ENCODE data around the gene PTH2R.

PTH2R gene

GRCh38 chr2:208406474-208407451 lies at the start of gene PTH2R:
Gene PTH2R (plus strand): TSS chr2:208406792. CDS start chr2:208407044, 252 bp downstream.
- no peaks in the 10 kb centered on the region for H3K36me3 Mint-ChIP-seq
- no peak within 1 kb of the TSS for H3K27ac Mint-ChIP-seq
- ATAC-seq (peak; percentile 32), DNase-seq (ENCODE audit: low spot score in 2 of 2) (no peak)
- no peaks in the 10 kb centered on the region for H3K9me3 Mint-ChIP-seq
- H3K4me3 Mint-ChIP-seq = no peak within 1 kb of the TSS
- H3K4me1 Mint-ChIP-seq = no peaks in the 10 kb centered on the region

DNA sequence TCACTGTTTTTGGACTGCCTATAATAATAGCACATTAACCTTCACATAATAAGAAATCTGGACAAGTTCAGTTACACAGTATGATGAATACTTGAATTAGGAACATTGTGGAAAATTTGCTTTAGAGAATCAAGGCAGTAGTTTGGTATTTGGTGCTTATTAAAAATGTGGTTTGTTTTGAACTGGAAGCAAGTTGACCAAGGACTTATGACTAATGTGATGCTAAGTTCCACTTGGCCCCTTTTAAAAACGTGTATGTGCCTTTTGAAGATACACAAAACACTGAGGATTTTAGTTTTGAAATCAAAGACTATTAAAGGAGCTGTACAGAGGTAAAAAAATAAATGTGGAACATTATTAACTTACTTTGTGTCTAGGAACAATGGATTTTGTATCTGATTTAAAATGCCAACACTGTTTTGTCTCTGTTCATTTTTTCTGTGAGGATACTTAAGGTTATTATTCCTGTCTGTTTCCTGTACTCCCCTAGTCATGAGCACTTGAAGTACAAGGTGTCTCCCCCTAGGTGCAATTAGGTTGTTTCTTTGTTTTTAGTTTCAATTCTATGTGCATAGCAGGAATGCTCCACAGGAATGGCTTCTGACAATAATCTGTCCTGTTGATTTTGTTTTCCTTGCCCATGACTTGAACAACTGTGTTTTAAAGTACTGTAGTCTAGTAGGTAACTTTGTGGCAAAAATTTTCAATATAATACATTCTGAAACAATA lies 49.6 kb upstream of the PTH2R start:
- no peak overlapping the region for H3K4me3 Mint-ChIP-seq
- H3K36me3 Mint-ChIP-seq = peaks cover 53% of the 10 kb centered on the region
- DNase-seq (ENCODE audit: low spot score in 2 of 2) (no peak), ATAC-seq (no peak)
- peak overlapping the region; percentile 78 for H3K27ac Mint-ChIP-seq
- H3K4me1 Mint-ChIP-seq = no peaks in the 10 kb centered on the region
- no peaks in the 10 kb centered on the region for H3K9me3 Mint-ChIP-seq

- DNase-seq (ENCODE audit: low spot score in 2 of 2) (no peak), ATAC-seq (no peak)
- H3K36me3 Mint-ChIP-seq = peaks cover 36% of the 10 kb centered on the region
- H3K27ac Mint-ChIP-seq = peak overlapping the region; percentile 32
- H3K4me1 Mint-ChIP-seq = peaks cover 7% of the 10 kb centered on the region
- no peaks in the 10 kb centered on the region for H3K9me3 Mint-ChIP-seq
- H3K4me3 Mint-ChIP-seq = no peak overlapping the region
Measured at GRCh38 chr2:208358758-208359631, 47.6 kb upstream of the PTH2R start.

DNA sequence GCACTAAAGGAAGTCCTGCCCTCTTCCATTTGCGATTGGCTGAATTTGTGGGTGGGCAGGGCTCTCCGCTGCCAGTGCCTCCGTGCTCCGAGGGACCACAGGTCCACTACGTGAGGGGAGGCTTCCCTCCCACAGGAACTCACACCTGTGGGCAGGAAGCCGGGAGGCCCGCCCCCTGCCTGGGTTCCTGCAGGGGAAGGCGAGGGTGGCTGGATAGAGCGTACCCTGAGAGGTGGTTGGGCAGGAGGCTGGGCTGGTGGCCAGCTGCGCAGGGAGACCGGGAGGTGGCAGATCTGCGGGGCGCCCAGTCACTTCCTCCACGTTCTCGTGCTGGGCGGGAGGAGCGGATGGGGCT lies 47.0 kb upstream of the PTH2R start:
- ATAC-seq = peak; percentile 40

GRCh38 chr2:208360259-208361076 lies 46.1 kb upstream of the PTH2R start:
- DNase-seq (ENCODE audit: low spot score in 2 of 2) (no peak), ATAC-seq (peak; percentile 31)
- peaks cover 4% of the 10 kb centered on the region for H3K9me3 Mint-ChIP-seq
- peaks cover 21% of the 10 kb centered on the region for H3K36me3 Mint-ChIP-seq
- peaks cover 11% of the 10 kb centered on the region for H3K4me1 Mint-ChIP-seq
- no peak overlapping the region for H3K27ac Mint-ChIP-seq
- no peak overlapping the region for H3K4me3 Mint-ChIP-seq

More for the DNA sequence above, 47.0 kb upstream of the PTH2R start:
- H3K4me3 Mint-ChIP-seq = no peak overlapping the region
- H3K27ac Mint-ChIP-seq = peak overlapping the region; percentile 32
- H3K9me3 Mint-ChIP-seq = no peaks in the 10 kb centered on the region
- H3K4me1 Mint-ChIP-seq = peaks cover 11% of the 10 kb centered on the region
- no peak for DNase-seq (ENCODE audit: low spot score in 2 of 2)
- H3K36me3 Mint-ChIP-seq = peaks cover 30% of the 10 kb centered on the region

DNA sequence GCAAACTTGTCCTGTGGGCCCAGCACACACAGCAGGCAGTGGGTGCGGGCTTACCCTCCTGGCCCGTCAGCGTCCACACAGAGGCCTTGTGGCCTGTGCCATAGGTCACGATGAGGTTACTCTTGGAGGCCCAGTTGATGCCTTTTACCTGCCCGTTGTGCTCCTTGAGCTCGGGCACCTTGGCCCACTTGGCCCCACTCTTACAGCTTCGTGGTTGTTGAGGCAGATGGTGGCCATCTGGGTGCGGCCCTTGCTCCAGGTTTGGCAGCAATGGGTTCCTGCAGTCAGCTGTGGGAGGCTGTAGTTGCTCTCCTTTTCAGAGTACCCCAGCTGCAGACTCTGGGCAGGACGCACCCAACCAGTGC lies 45.5 kb upstream of the PTH2R start:
- Mint-ChIP-seq H3K4me3 (no peak overlapping the region), H3K36me3 (peaks cover 15% of the 10 kb centered on the region), H3K9me3 (peaks cover 6% of the 10 kb centered on the region)

GRCh38 chr2:208363485-208363884 lies 43.1 kb upstream of the PTH2R start:
- Mint-ChIP-seq H3K27ac (no peak overlapping the region), H3K4me3 (no peak overlapping the region), H3K4me1 (peaks cover 11% of the 10 kb centered on the region), H3K9me3 (peaks cover 7% of the 10 kb centered on the region), H3K36me3 (no peaks in the 10 kb centered on the region)
- DNase-seq (ENCODE audit: low spot score in 2 of 2) (no peak), ATAC-seq (peak; percentile 77)

More for the DNA sequence above, 45.5 kb upstream of the PTH2R start:
- Mint-ChIP-seq H3K4me1 (peaks cover 11% of the 10 kb centered on the region), H3K27ac (no peak overlapping the region)
- ATAC-seq (no peak), DNase-seq (ENCODE audit: low spot score in 2 of 2) (no peak)

DNA sequence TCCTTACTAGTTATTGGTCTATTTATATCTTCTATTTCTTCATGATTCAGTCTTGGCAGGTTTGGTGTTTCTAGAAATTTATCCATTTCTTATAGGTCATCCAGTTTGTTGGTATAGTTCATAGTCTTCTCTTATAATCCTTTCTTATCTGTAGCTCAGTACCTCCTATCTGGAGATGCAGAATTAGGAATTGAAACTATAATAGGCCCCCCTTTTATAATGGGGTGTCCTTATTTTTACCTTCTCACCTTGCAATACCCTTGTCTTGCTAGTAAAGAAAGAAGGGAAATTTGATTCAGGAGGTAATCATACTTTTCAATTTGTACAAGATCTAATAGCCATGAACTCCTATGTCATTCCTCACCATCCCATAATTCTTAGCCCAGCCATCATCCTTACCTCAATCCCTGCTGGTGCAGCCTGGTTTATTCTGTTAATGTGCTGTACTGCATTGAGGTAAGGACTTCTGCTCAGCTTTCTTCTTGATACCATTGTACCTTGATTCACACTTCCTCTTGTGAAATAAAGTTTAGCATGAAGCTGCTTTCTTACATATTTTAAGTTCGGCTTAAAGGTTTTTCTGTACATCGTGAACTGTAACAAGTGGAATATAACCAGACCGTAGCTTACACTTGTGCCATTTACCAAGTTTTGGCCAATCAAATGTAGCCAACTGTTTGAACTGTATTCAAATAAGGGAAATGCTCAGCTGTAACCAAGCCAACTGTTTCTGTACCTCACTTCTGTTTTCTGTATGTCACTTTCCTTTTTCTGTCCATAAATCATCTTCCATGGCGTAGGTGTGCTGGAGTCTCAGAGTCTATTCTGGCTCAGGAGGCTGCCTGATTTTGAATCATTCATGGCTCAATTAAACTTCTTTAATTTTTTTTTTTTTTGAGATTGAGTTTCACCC lies 40.1 kb upstream of the PTH2R start:
- no peaks in the 10 kb centered on the region for H3K36me3 Mint-ChIP-seq
- DNase-seq (ENCODE audit: low spot score in 2 of 2) (no peak), ATAC-seq (no peak)
- H3K4me1 Mint-ChIP-seq = peaks cover 11% of the 10 kb centered on the region
- H3K27ac Mint-ChIP-seq = no peak overlapping the region
- H3K9me3 Mint-ChIP-seq = peaks cover 7% of the 10 kb centered on the region
- H3K4me3 Mint-ChIP-seq = no peak overlapping the region

GRCh38 chr2:208369091-208369490 lies 37.5 kb upstream of the PTH2R start:
- no peak overlapping the region for H3K4me3 Mint-ChIP-seq
- no peak for ATAC-seq
- H3K9me3 Mint-ChIP-seq = peaks cover 7% of the 10 kb centered on the region
- DNase-seq (ENCODE audit: low spot score in 2 of 2) = no peak
- peaks cover 4% of the 10 kb centered on the region for H3K4me1 Mint-ChIP-seq
- no peak overlapping the region for H3K27ac Mint-ChIP-seq
- no peaks in the 10 kb centered on the region for H3K36me3 Mint-ChIP-seq

DNA sequence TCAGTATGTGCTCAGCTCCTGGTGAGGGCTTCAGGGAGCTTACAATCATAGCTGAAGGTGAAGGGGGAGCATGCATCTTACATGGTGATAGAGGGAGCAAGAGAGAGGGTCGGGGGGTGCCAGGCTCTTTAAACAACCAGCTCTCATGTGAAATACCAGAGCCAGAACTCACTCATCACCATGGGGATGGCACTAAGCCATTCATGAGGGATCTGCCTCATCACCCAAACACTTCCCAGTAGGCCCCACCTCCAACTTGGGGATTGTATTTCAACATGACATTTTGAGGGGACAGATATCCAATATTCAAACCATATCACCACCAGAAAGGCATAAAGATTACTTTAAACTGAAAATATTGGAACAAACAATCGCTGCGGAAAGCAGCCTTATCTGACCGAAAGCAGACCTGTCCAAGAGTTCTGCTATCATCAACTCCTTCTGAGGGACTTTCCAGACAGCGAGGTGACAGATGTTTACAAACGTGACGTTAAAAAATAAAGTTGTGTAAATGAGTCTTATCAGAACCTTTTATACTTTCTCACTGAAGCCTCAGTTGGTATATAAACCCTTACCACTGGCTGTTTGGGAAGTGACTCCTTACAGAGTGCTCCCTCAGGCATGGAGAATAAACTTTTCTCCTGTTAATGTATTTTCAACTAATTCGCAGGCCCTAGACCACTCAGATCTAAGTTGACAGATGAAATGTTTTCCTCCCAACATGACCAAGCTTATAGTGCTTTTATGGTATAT lies 35.5 kb upstream of the PTH2R start:
- H3K4me3 Mint-ChIP-seq = no peak overlapping the region
- H3K4me1 Mint-ChIP-seq = no peaks in the 10 kb centered on the region
- peaks cover 2% of the 10 kb centered on the region for H3K9me3 Mint-ChIP-seq
- H3K27ac Mint-ChIP-seq = no peak overlapping the region
- peak; percentile 37 for ATAC-seq
- DNase-seq (ENCODE audit: low spot score in 2 of 2) = no peak
- H3K36me3 Mint-ChIP-seq = no peaks in the 10 kb centered on the region

- Mint-ChIP-seq H3K9me3 (no peaks in the 10 kb centered on the region), H3K36me3 (no peaks in the 10 kb centered on the region), H3K4me1 (no peaks in the 10 kb centered on the region), H3K4me3 (no peak overlapping the region), H3K27ac (no peak overlapping the region)
- no peak for DNase-seq (ENCODE audit: low spot score in 2 of 2)
- peak; percentile 39 for ATAC-seq
Measured at GRCh38 chr2:208371634-208371935, 35.0 kb upstream of the PTH2R start.

GRCh38 chr2:208373460-208374089 lies 33.0 kb upstream of the PTH2R start:
- no peak for DNase-seq (ENCODE audit: low spot score in 2 of 2)
- H3K4me1 Mint-ChIP-seq = no peaks in the 10 kb centered on the region

More at GRCh38 chr2:208373460-208374089, 33.0 kb upstream of the PTH2R start:
- Mint-ChIP-seq H3K4me3 (no peak overlapping the region), H3K9me3 (no peaks in the 10 kb centered on the region), H3K27ac (no peak overlapping the region), H3K36me3 (no peaks in the 10 kb centered on the region)
- ATAC-seq = no peak

Data from stimulated activated effector memory CD8-positive, alpha-beta T cell treated with anti-CD3 and anti-CD28 coated beads, Interleukin-12 subunit alpha, Interleukin-12 subunit beta, amount 100 ng/mL, for 72 hours (primary cell).